IMR-90 (cell line): ENCODE results near the gene HOXC5. TPM values are rescaled to one million over a fixed set of nuclear protein-coding genes. Genes with fewer than 3 reads are reported as not detected.

Experiments used
- ATAC-seq: fragments of 200-7000 bp; cut with Tn5 transposase; 2 replicates; pipeline ENCODE4 v1.9.1; 2020; ENCODE audit warnings: low read depth, mild to moderate bottlenecking, moderate library complexity
- BruUV-seq: library from RNA; stranded (reverse); fragments of 400-500 nt; replicated peaks from 2 replicates; lab custom pipeline; 2021; lab: Mats Ljungman, UMichigan
- CTCF ChIA-PET: fragments of 300-600 bp; formaldehyde crosslinking; extraction: SDS; loops from one replicate; lab custom pipeline; 2021; ENCODE audit warnings: antibody characterized with exemption; lab: Yijun Ruan, JAX
- POLR2A ChIA-PET: fragments of 300-600 bp; sonication (Branson Sonifier 250); formaldehyde crosslinking; loops from one replicate; lab custom pipeline; 2022; ENCODE audit warnings: antibody characterized with exemption; ENCODE audit not compliant: unreplicated experiment; lab: Charles Lee
- DNase-seq: peaks from one replicate; pipeline ENCODE4 v3.0.0; 2013
- H2AFZ ChIP-seq: replicated peaks from 2 replicates; pipeline ENCODE3; 2013; ENCODE audit warnings: low read length, mild to moderate bottlenecking; ENCODE audit not compliant: poor library complexity
- H2AK5ac ChIP-seq: 2 replicates; pipeline ENCODE4 v1.6.1; 2013; ENCODE audit warnings: low read depth, low read length, inconsistent platforms
- H2AK9ac ChIP-seq: replicated peaks from 2 replicates; pipeline ENCODE3; 2013; ENCODE audit warnings: mild to moderate bottlenecking, low read depth, low read length, moderate library complexity; ENCODE audit not compliant: poor library complexity
- H2BK120ac ChIP-seq: 2 replicates; pipeline ENCODE4 v1.6.1; 2013; ENCODE audit warnings: low read depth, low read length, inconsistent platforms
- H2BK15ac ChIP-seq: 3 replicates; pipeline ENCODE4 v1.6.1; 2013; ENCODE audit warnings: low read depth, low read length, inconsistent platforms
- H2BK20ac ChIP-seq: 2 replicates; pipeline ENCODE4 v1.6.1; 2013; ENCODE audit warnings: low read depth, mild to moderate bottlenecking, inconsistent platforms, low read length, moderate library complexity
- H2BK5ac ChIP-seq: 2 replicates; pipeline ENCODE4 v1.6.1; 2013; ENCODE audit warnings: mild to moderate bottlenecking, low read depth, low read length, inconsistent platforms; ENCODE audit not compliant: poor library complexity, severe bottlenecking
- H3K14ac ChIP-seq: replicated peaks from 2 replicates; pipeline ENCODE4 v1.6.1; 2013; ENCODE audit warnings: low read depth, low read length, inconsistent platforms
- H3K18ac ChIP-seq: 2 replicates; pipeline ENCODE4 v1.6.1; 2013; ENCODE audit warnings: low read depth, low read length, control low read depth
- H3K23ac ChIP-seq: 2 replicates; pipeline ENCODE4 v1.6.1; 2013; ENCODE audit warnings: low read depth, low read length, inconsistent platforms
- H3K27ac ChIP-seq: 2 replicates; pipeline ENCODE4 v1.5.1; 2013; ENCODE audit warnings: mild to moderate bottlenecking, control low read depth, low read length; ENCODE audit not compliant: insufficient read depth
- H3K27me3 ChIP-seq: 2 replicates; pipeline ENCODE4 v1.6.1; 2013; ENCODE audit warnings: low read length; ENCODE audit not compliant: control insufficient read depth, insufficient read depth
- H3K36me3 ChIP-seq: 2 replicates; pipeline ENCODE4 v1.6.1; 2013; ENCODE audit warnings: low read length, mixed read lengths; ENCODE audit not compliant: control insufficient read depth, insufficient read depth
- H3K4ac ChIP-seq: 2 replicates; pipeline ENCODE4 v1.6.1; 2013; ENCODE audit warnings: low read depth, low read length, inconsistent platforms
- H3K4me1 ChIP-seq: 2 replicates; pipeline ENCODE4 v1.6.1; 2013; ENCODE audit warnings: low read length, mixed read lengths; ENCODE audit not compliant: control insufficient read depth, insufficient read depth
- H3K4me2 ChIP-seq: 2 replicates; pipeline ENCODE4 v1.6.1; 2013; ENCODE audit warnings: low read depth, mild to moderate bottlenecking, control low read depth, low read length, moderate library complexity
- H3K4me3 ChIP-seq: 2 replicates; pipeline ENCODE4 v1.5.1; 2013; ENCODE audit warnings: low read depth, mild to moderate bottlenecking, control low read depth, low read length, moderate library complexity; ENCODE audit not compliant: insufficient read depth
- H3K56ac ChIP-seq: 2 replicates; pipeline ENCODE4 v1.6.1; 2013; ENCODE audit warnings: low read length, inconsistent platforms; ENCODE audit not compliant: insufficient read depth; ENCODE audit errors: extremely low read depth
- H3K79me1 ChIP-seq, 2 experiments: 2 replicates each; pipeline ENCODE4 v1.6.1; 2013; ENCODE audit warnings: low read length in 2 of 2, inconsistent platforms in 1 of 2, low read depth in 1 of 2
- H3K9ac ChIP-seq: 2 replicates; pipeline ENCODE4 v1.6.1; 2013; ENCODE audit warnings: low read depth, low read length, control low read depth
- H3K9me1 ChIP-seq: 2 replicates; pipeline ENCODE4 v1.6.1; 2013; ENCODE audit warnings: low read length, inconsistent platforms; ENCODE audit not compliant: insufficient read depth
- H3K9me3 ChIP-seq: 2 replicates; pipeline ENCODE4 v1.6.1; 2013; ENCODE audit warnings: low read length; ENCODE audit not compliant: control insufficient read depth, insufficient read depth
- H4K20me1 ChIP-seq: 2 replicates; pipeline ENCODE4 v1.6.1; 2013; ENCODE audit warnings: low read length, inconsistent platforms; ENCODE audit not compliant: insufficient read depth
- H4K5ac ChIP-seq: 2 replicates; pipeline ENCODE4 v1.6.1; 2013; ENCODE audit warnings: mild to moderate bottlenecking, low read depth, low read length, control low read depth
- H4K8ac ChIP-seq, 2 experiments: 2 replicates each; pipeline ENCODE4 v1.6.1; 2013; ENCODE audit warnings: low read depth in 2 of 2, low read length in 2 of 2, control low read depth in 1 of 2, inconsistent platforms in 1 of 2
- H4K91ac ChIP-seq: 2 replicates; pipeline ENCODE4 v1.6.1; 2013; ENCODE audit warnings: low read depth, low read length, inconsistent platforms; ENCODE audit not compliant: insufficient read depth
- CHD1 ChIP-seq: IDR thresholded peaks from 2 replicates; pipeline ENCODE4 v1.6.1; 2012; ENCODE audit warnings: low read depth, low read length, improper control_type of control experiment
- FOS ChIP-seq: fragments of 150-350 bp; IDR thresholded peaks from 2 replicates; pipeline ENCODE4 v1.6.1; 2016; ENCODE audit warnings: low read depth, low read length
- MAZ ChIP-seq: IDR thresholded peaks from 2 replicates; pipeline ENCODE4 v1.6.1; 2012; ENCODE audit warnings: low read depth, mild to moderate bottlenecking, low read length, improper control_type of control experiment, moderate library complexity, borderline replicate concordance
- MXI1 ChIP-seq: IDR thresholded peaks from 2 replicates; pipeline ENCODE4 v1.6.1; 2012; ENCODE audit warnings: low read depth, mild to moderate bottlenecking, low read length, moderate library complexity, borderline replicate concordance
- NFE2L2 ChIP-seq: fragments of 150-350 bp; IDR thresholded peaks from 2 replicates; pipeline ENCODE4 v1.6.1; 2016; ENCODE audit warnings: low read depth, mild to moderate bottlenecking, low read length
- RAD21 ChIP-seq: IDR thresholded peaks from 2 replicates; pipeline ENCODE4 v1.6.1; 2012; ENCODE audit warnings: low read length, improper control_type of control experiment
- RCOR1 ChIP-seq: IDR thresholded peaks from 2 replicates; pipeline ENCODE4 v1.6.1; 2012; ENCODE audit warnings: mild to moderate bottlenecking, low read length, improper control_type of control experiment; ENCODE audit not compliant: insufficient replicate concordance
- RFX5 ChIP-seq: IDR thresholded peaks from 2 replicates; pipeline ENCODE4 v1.8.0; 2012; ENCODE audit warnings: low read depth, mild to moderate bottlenecking, low read length, moderate library complexity
- SMC3 ChIP-seq: fragments of 150-350 bp; IDR thresholded peaks from 2 replicates; pipeline ENCODE4 v1.6.1; 2016; ENCODE audit warnings: low read depth, mild to moderate bottlenecking, antibody characterized with exemption, low read length, moderate library complexity
- WGBS, 2 experiments: methylation state at CpG; one replicate each; pipeline versions ENCODE4 v1.1.5 to v1.1.7; 2013; ENCODE audit warnings: missing lambda C conversion rate in 2 of 2; ENCODE audit not compliant: insufficient read length in 1 of 2; ENCODE audit errors: extremely low coverage in 2 of 2; 5-methylcytosine and 5-hydroxymethylcytosine counted together
- dilution Hi-C: fragments of 300-500 bp; cut with HindIII; formaldehyde crosslinking; loops from one replicate; pipeline ENCODE4 v1.14.3; 2018; ENCODE audit warnings: low sequenced_read_pairs; ENCODE audit not compliant: unreplicated experiment
- in situ Hi-C: fragments of 300-500 bp; cut with MboI; formaldehyde crosslinking; loops from 3 replicates; pipeline ENCODE4 v1.14.3; 2019; ENCODE audit warnings: low sequenced_read_pairs, inconsistent platforms, mixed read lengths
- intact Hi-C: fragments of 100-400 bp; cut with micrococcal nuclease; formaldehyde crosslinking; loops from 2 replicates; pipeline ENCODE4 v1.10.0; 2022
- polyA plus RNA-seq, 3 experiments: library from polyadenylated mRNA; depleted of rRNA; stranded (reverse); fragments of >200 nt; gene quantifications; 2 replicates each; pipeline ENCODE4 v1.2.3, GENCODE V29; 2012; ENCODE audit warnings: low replicate concordance in 1 of 3
- total RNA-seq: library from RNA; depleted of rRNA; stranded (reverse); fragments of >200 nt; gene quantifications from 2 replicates; pipeline ENCODE4 v1.2.3, GENCODE V29; 2012
- TF ChIP-seq, protein P1 (sequence below): fragments of 150-350 bp; IDR thresholded peaks from 2 replicates; pipeline ENCODE4 v1.6.1; 2016; ENCODE audit warnings: low read depth, mild to moderate bottlenecking, low read length, moderate library complexity, borderline replicate concordance
- TF ChIP-seq, protein P2 (sequence below): conservative IDR thresholded peaks from 2 replicates; pipeline ENCODE4 v1.5.1; 2012; ENCODE audit warnings: mild to moderate bottlenecking, low read depth, low read length, improper control_type of control experiment

The HOXC5 gene
- total and polyA plus RNA-seq, 2 of the 4 experiments (the other 2 are of a cell fraction) = not detected

DNA sequence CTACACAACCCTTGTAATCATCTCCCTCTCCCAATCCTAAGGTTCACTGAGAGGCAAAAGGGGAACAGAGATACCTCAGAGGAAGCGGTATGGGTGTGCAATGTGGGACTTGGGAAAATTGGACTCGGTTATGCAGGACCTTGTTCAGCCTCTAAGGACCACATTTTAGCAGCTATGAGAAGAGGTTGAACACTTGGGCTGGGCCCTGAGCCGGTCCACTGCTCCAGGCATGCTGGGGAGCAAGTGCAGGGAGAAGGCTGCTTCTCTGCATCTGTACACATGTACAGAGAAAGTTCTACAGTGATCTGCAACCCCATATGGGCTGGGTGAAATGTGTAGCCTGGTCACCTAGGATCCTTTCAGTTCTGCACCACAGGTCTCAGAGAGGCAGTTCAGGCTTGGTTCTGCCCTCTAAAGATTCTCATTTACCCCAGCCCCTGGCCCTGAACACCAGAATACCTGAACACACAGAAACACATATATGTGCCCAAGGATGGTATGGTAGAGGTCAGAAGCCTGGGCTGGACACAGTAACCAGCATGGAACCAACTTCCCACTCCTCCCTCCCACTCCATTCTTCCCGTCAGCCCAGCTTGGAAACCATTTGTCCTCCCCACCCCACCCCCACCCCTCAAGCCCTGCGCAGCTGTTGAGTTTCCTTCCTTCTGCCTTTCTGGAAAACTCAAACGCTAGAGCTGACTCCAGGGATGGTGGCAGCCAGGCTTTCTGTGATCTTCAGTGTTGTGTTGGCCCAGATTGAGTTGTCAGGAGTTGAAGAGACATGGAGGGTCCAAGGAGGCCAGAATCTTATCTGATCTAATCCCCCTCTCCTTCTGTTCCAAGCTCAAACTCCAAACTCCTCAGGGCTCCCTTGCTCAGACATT lies 10.4 kb downstream of the HOXC5 start (continued):
- TF ChIP-seq MXI1 = no peak

DNA sequence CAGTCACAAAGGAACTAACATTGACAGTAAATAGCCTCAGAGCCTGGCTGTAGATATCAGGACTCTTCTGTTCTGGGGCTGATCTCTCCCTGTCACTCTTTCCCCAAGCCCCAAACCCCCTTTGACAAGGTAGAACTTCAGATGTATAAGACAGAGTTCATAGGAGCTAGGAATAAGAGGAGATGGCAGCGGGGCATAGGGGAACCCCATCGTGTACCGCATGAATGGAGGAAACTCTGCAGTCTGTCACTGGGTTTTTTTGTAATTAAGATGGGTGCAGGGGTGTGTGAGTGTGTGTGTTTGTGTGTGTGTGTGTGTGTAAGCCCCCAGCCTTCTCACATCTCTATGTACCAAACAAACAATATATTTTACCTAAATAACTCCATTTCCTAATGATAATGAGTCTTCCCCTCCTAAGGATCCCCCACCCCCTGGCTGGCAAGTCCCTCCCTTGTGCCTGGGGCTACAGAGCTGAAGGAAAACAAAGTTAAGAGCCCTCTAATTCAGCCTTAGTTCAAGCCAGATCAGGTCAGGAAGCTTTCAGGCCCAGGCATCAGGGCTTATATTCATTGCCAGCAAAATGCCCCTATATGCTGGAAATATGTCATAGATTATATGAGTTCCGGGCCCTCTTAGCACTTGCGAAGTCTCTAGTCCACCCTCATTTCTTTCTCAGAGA lies 11.7 kb downstream of the HOXC5 start:
- no peaks in the 10 kb centered on the region for H3K79me1 ChIP-seq
- intact Hi-C loops (no loop called here), dilution Hi-C loops (no loop called here), in situ Hi-C loops (no loop called here)
- BruUV-seq = no TSS peak
- H2BK5ac ChIP-seq = no peak overlapping the region
- H2BK15ac ChIP-seq = no peak overlapping the region
- ChIA-PET POLR2A (no interaction called here), CTCF (no interaction called here)
- peaks cover 73% of the 10 kb centered on the region for H3K27me3 ChIP-seq
- TF ChIP-seq, protein P1, sequence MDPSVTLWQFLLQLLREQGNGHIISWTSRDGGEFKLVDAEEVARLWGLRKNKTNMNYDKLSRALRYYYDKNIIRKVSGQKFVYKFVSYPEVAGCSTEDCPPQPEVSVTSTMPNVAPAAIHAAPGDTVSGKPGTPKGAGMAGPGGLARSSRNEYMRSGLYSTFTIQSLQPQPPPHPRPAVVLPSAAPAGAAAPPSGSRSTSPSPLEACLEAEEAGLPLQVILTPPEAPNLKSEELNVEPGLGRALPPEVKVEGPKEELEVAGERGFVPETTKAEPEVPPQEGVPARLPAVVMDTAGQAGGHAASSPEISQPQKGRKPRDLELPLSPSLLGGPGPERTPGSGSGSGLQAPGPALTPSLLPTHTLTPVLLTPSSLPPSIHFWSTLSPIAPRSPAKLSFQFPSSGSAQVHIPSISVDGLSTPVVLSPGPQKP = no peak
- TF ChIP-seq RFX5 = no peak
- TF ChIP-seq NFE2L2 = no peak
- TF ChIP-seq MAZ = no peak
- no peak for TF ChIP-seq FOS
- TF ChIP-seq CHD1 = no peak
- TF ChIP-seq SMC3 = no peak
- TF ChIP-seq, protein P2, sequence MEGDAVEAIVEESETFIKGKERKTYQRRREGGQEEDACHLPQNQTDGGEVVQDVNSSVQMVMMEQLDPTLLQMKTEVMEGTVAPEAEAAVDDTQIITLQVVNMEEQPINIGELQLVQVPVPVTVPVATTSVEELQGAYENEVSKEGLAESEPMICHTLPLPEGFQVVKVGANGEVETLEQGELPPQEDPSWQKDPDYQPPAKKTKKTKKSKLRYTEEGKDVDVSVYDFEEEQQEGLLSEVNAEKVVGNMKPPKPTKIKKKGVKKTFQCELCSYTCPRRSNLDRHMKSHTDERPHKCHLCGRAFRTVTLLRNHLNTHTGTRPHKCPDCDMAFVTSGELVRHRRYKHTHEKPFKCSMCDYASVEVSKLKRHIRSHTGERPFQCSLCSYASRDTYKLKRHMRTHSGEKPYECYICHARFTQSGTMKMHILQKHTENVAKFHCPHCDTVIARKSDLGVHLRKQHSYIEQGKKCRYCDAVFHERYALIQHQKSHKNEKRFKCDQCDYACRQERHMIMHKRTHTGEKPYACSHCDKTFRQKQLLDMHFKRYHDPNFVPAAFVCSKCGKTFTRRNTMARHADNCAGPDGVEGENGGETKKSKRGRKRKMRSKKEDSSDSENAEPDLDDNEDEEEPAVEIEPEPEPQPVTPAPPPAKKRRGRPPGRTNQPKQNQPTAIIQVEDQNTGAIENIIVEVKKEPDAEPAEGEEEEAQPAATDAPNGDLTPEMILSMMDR = no peak
- no peak for TF ChIP-seq RCOR1
- no peak for TF ChIP-seq RAD21
- H3K9me1 ChIP-seq = no peaks in the 10 kb centered on the region
- no peak overlapping the region for H3K23ac ChIP-seq
- no peak overlapping the region for H3K9ac ChIP-seq
- no peak overlapping the region for H2AK9ac ChIP-seq
- no peak overlapping the region for H4K5ac ChIP-seq
- H3K18ac ChIP-seq = no peak overlapping the region
- no peak overlapping the region for H3K4me3 ChIP-seq
- no CpG with 5 or more reads among the region's 5 CpGs for WGBS, 2 experiments
- no peak overlapping the region for H2AFZ ChIP-seq
- no peaks in the 10 kb centered on the region for H4K20me1 ChIP-seq
- H2BK120ac ChIP-seq = no peak overlapping the region
- no peak overlapping the region for H2BK20ac ChIP-seq
- no peak overlapping the region for H3K4ac ChIP-seq
- H3K9me3 ChIP-seq = 0 out of 2 replicates have a peak, but pooled peaks cover 2% of the 10 kb centered on the region
- H3K4me2 ChIP-seq = no peak overlapping the region
- H3K36me3 ChIP-seq = no peaks in the 10 kb centered on the region
- H3K14ac ChIP-seq = no peak overlapping the region
- no peak overlapping the region for H4K8ac ChIP-seq
- no peak for DNase-seq
- no peak for ATAC-seq
- no peak overlapping the region for H3K27ac ChIP-seq
- H4K91ac ChIP-seq = no peak overlapping the region
- no peaks in the 10 kb centered on the region for H3K4me1 ChIP-seq
- no peak overlapping the region for H2AK5ac ChIP-seq
- H3K56ac ChIP-seq = no peak overlapping the region
